K562 (cell line): ENCODE data around the gene SKIDA1. TPM values are rescaled to one million over a fixed set of nuclear protein-coding genes. Genes with fewer than 3 reads are reported as not detected.

Experiments
- BACH1 ChIP-seq: fragments of 200-800 bp; sonication (Bioruptor generic); IDR thresholded peaks from 2 replicates; pipeline ENCODE4 v1.6.1; 2016; ENCODE audit warnings: missing genetic modification characterization, missing compliant biosample characterization
- CHCHD3 ChIP-seq: fragments of 250-450 bp; sonication (Bioruptor Pico); IDR thresholded peaks from 2 replicates; pipeline ENCODE4 v2.1.2; 2022; ENCODE audit warnings: mild to moderate bottlenecking
- FOXJ2 ChIP-seq: fragments of 200-800 bp; sonication (Bioruptor generic); IDR thresholded peaks from 2 replicates; pipeline ENCODE4 v1.6.1; 2016; ENCODE audit warnings: missing genetic modification characterization, missing compliant biosample characterization
- GABPA ChIP-seq: fragments of 200-800 bp; sonication (Bioruptor generic); conservative IDR thresholded peaks from 2 replicates; pipeline ENCODE4 v1.6.1; 2016; ENCODE audit warnings: low read depth, missing genetic modification characterization, missing compliant biosample characterization
- KLF16 ChIP-seq: IDR thresholded peaks from 2 replicates; pipeline ENCODE4 v1.6.1; 2016; ENCODE audit warnings: antibody characterized with exemption
- MCM3 ChIP-seq: fragments of 450-650 bp; IDR thresholded peaks from 2 replicates; pipeline ENCODE4 v1.6.1; 2016
- NR4A1 ChIP-seq, 2 experiments: fragments of 250-450 bp in 1 of 2; fragments of 450-650 bp in 1 of 2; sonication (Bioruptor Pico) in 1 of 2; IDR thresholded peaks; 2 replicates each; pipeline versions ENCODE4 v1.4.0 to v1.6.1; 2016 to 2020; ENCODE audit warnings: mild to moderate bottlenecking in 2 of 2, missing compliant biosample characterization in 1 of 2, missing genetic modification characterization in 1 of 2, moderate library complexity in 1 of 2
- OTX1 ChIP-seq: fragments of 450-650 bp; formaldehyde crosslinking; IDR thresholded peaks from 2 replicates; pipeline ENCODE4 v1.4.0; 2022; ENCODE audit warnings: mild to moderate bottlenecking
- PML ChIP-seq: IDR thresholded peaks from 2 replicates; pipeline ENCODE4 v1.6.1; 2012; ENCODE audit warnings: low read length, inconsistent platforms
- TEAD4 ChIP-seq, 2 experiments: sonication (generic) in 1 of 2; formaldehyde crosslinking in 1 of 2; IDR thresholded peaks; 2 replicates each; pipeline versions ENCODE4 v1.6.1 to v1.8.0; 2012 to 2022; ENCODE audit warnings: borderline replicate concordance in 1 of 2, inconsistent platforms in 1 of 2, low read length in 1 of 2, mild to moderate bottlenecking in 1 of 2, missing genetic modification reagents in 1 of 2
- TSHZ1 ChIP-seq: fragments of 250-450 bp; sonication (Bioruptor Pico); IDR thresholded peaks from 2 replicates; pipeline ENCODE4 v1.4.0; 2020; ENCODE audit warnings: mild to moderate bottlenecking, moderate library complexity
- U2AF1 ChIP-seq: fragments of 200-400 bp; formaldehyde crosslinking; optimal IDR thresholded peaks from 2 replicates; pipeline ENCODE3; 2017; ENCODE audit warnings: mild to moderate bottlenecking, low read depth, low read length, moderate library complexity
- U2AF2 ChIP-seq: fragments of 200-400 bp; formaldehyde crosslinking; optimal IDR thresholded peaks from 2 replicates; pipeline ENCODE3; 2017; ENCODE audit warnings: low read depth, mild to moderate bottlenecking, low read length
- ZNF224 ChIP-seq: sonication (generic); formaldehyde crosslinking; IDR thresholded peaks from 2 replicates; pipeline ENCODE4 v1.8.0; 2022; ENCODE audit warnings: mild to moderate bottlenecking, missing genetic modification reagents
- ZNF277 ChIP-seq: fragments of 250-450 bp; sonication (Bioruptor Pico); IDR thresholded peaks from 2 replicates; pipeline ENCODE4 v1.8.0; 2022; ENCODE audit warnings: inconsistent platforms, mild to moderate bottlenecking, moderate library complexity, borderline replicate concordance
- ZNF79 ChIP-seq: fragments of 250-450 bp; sonication (Bioruptor Pico); IDR thresholded peaks from 2 replicates; pipeline ENCODE4 v1.4.0; 2020; ENCODE audit warnings: low read depth, mild to moderate bottlenecking, moderate library complexity
- ZSCAN29 ChIP-seq: fragments of 450-650 bp; IDR thresholded peaks from 2 replicates; pipeline ENCODE4 v1.6.1; 2017
- ZZZ3 ChIP-seq: fragments of 450-650 bp; IDR thresholded peaks from 2 replicates; pipeline ENCODE4 v1.6.1; 2016; ENCODE audit warnings: antibody characterized with exemption, mild to moderate bottlenecking, moderate library complexity
- polyA plus RNA-seq, 8 experiments: library from polyadenylated mRNA; depleted of rRNA in 4 of 8; stranded (reverse) in 5 of 8; unstranded in 3 of 8; fragments of >200 nt; fragmentation: Nextera tagmentation in 2 of 8; fragmentation: Illumina TruSeq in 1 of 8; extraction: Ambion mirVana in 2 of 8; extraction: Trizol in 1 of 8; gene quantifications; 2 replicates each; pipeline versions ENCODE4 v1.2.1 to v1.2.3, GENCODE V29; 2011 to 2014; ENCODE audit warnings: inconsistent platforms in 1 of 8, missing spikeins in 1 of 8
- total RNA-seq, 7 experiments: library from RNA; depleted of rRNA in 6 of 7; stranded (reverse); fragments of >200 nt in 6 of 7; fragmentation: Illumina TruSeq in 2 of 7; extraction: Trizol in 2 of 7; gene quantifications; 2 replicates each; pipeline versions ENCODE4 v1.2.1 to v1.2.3, GENCODE V29; 2011 to 2021; ENCODE audit warnings: low replicate concordance in 1 of 7
- TF ChIP-seq, protein P1 (sequence below): fragments of 200-400 bp; formaldehyde crosslinking; IDR thresholded peaks from 2 replicates; pipeline ENCODE4 v1.6.1; 2017; ENCODE audit warnings: mild to moderate bottlenecking, low read depth, low read length, moderate library complexity
- TF ChIP-seq, protein P2 (sequence below): fragments of 450-650 bp; IDR thresholded peaks from 2 replicates; pipeline ENCODE4 v1.6.1; 2016; ENCODE audit warnings: low read depth, mild to moderate bottlenecking, moderate library complexity

The SKIDA1 gene
- total and polyA plus RNA-seq, 9 of the 15 experiments (the other 6 are each of a cell fraction or from before 2014, with no cell fraction given): 0.05 to 1.1 (median 0.42) TPM

- TF ChIP-seq, protein P1, sequence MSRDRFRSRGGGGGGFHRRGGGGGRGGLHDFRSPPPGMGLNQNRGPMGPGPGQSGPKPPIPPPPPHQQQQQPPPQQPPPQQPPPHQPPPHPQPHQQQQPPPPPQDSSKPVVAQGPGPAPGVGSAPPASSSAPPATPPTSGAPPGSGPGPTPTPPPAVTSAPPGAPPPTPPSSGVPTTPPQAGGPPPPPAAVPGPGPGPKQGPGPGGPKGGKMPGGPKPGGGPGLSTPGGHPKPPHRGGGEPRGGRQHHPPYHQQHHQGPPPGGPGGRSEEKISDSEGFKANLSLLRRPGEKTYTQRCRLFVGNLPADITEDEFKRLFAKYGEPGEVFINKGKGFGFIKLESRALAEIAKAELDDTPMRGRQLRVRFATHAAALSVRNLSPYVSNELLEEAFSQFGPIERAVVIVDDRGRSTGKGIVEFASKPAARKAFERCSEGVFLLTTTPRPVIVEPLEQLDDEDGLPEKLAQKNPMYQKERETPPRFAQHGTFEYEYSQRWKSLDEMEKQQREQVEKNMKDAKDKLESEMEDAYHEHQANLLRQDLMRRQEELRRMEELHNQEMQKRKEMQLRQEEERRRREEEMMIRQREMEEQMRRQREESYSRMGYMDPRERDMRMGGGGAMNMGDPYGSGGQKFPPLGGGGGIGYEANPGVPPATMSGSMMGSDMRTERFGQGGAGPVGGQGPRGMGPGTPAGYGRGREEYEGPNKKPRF: no peak
- TF ChIP-seq U2AF2: no peak
- peak; percentile 9; the same call in 1 of the 2 replicates for TF ChIP-seq TEAD4 (IDR thresholded peaks at IDR 0.05; ENCODE audit: low read length)
- TF ChIP-seq TEAD4 (CRISPR knock-in tag; IDR thresholded peaks at IDR 0.05; ENCODE audit: borderline replicate concordance): no peak
- peak; percentile 61; the same call in 1 of the 2 replicates for TF ChIP-seq GABPA (tag)
- TF ChIP-seq FOXJ2 (tag): no peak
- no peak for TF ChIP-seq U2AF1
- TF ChIP-seq, protein P2, sequence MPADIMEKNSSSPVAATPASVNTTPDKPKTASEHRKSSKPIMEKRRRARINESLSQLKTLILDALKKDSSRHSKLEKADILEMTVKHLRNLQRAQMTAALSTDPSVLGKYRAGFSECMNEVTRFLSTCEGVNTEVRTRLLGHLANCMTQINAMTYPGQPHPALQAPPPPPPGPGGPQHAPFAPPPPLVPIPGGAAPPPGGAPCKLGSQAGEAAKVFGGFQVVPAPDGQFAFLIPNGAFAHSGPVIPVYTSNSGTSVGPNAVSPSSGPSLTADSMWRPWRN: peak; percentile 58
- TF ChIP-seq TSHZ1 (CRISPR knock-in tag): no peak
- TF ChIP-seq BACH1 (tag): no peak
- no peak for TF ChIP-seq ZNF224 (CRISPR knock-in tag)
- no peak; the same call in 1 of the 2 replicates for TF ChIP-seq PML
- no peak for TF ChIP-seq KLF16
- no peak for TF ChIP-seq ZNF277 (CRISPR knock-in tag)
- TF ChIP-seq ZNF79: no peak
- no peak for TF ChIP-seq MCM3
- TF ChIP-seq CHCHD3 (CRISPR knock-in tag): no peak
- no peak; the same call in 1 of the 2 replicates for TF ChIP-seq ZSCAN29
- no peak for TF ChIP-seq NR4A1 (CRISPR knock-in tag; IDR thresholded peaks at IDR 0.05)
- peak; percentile 83; the same call in 1 of the 2 replicates for TF ChIP-seq NR4A1 (tag; IDR thresholded peaks at IDR 0.05)
- no peak for TF ChIP-seq ZZZ3
- peak; percentile 33; the same call in 1 of the 2 replicates for TF ChIP-seq OTX1 (CRISPR knock-in tag)
These were observed at the start of gene SKIDA1 (continued) for GRCh38 chr10:21525367-21526187.
